ENCODE data around the gene CHRM4. TPM values are rescaled to one million over a fixed set of nuclear protein-coding genes. Genes with fewer than 3 reads are reported as not detected.
A peak's percentile ranks its signal among the peaks of the same experiment; 100 is the strongest.

CHRM4 gene
- polyA plus RNA-seq, 6 donors from 2014 or later, result 0.27 to 0.94 (median 0.34) TPM; not detected in 1

DNA sequence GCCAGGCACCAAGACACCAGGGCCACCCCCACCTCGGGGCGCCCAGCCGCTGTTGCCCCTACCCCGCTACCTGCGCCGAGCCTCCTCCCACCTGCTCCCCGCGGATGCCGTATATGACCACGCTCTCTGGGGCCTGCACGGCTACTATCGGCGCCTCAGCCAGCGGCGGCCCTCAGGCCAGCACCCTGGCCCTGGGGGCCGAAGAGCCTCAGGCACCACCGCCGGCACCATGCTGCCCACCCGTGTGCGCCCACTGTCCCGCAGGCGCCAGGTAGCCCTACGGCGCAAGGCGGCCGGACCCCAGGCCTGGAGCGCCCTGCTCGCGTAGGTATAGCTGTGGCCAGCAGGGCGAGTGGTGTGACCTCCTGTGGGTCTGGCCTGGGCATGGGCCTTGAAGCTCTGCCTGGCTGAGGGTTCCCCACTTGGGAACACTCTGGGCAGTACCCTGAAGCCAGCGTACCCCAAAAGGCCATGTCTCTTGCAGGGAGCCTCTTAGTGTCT lies 24.9 kb downstream of the CHRM4 start:
- ATAC-seq (ENCODE audit: low read depth in 2 of 2) (no peak), DNase-seq (no peak)
- Mint-ChIP-seq H3K36me3 (no peaks in the 10 kb centered on the region), H3K27ac (no peak overlapping the region), H3K4me1 (peaks cover 15 to 20% (median 18%) of the 10 kb centered on the region in 3 donors), H3K9me3 (no peaks in the 10 kb centered on the region), H3K27me3 (no peaks in the 10 kb centered on the region), H3K4me3 (no peak overlapping the region)

DNA sequence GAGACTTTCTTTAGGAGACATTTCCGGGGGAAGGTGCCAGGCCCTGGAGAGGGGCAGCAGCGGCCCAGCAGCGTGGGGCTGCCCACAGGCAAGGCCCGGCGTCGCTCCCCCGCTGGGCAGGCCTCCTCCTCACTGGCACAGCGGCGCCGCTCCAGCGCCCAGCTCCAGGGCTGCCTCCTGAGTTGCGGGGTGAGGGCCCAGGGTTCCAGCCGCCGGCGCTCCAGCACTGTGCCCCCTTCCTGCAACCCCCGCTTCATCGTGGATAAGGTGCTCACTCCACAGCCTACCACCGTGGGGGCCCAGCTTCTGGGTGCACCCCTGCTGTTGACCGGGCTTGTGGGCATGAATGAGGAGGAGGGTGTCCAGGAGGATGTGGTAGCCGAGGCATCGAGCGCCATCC lies 25.3 kb downstream of the CHRM4 start:
- H3K36me3 Mint-ChIP-seq, result no peaks in the 10 kb centered on the region
- no peak for ATAC-seq (ENCODE audit: low read depth in 2 of 2)
- H3K27me3 Mint-ChIP-seq, result no peaks in the 10 kb centered on the region
- H3K4me1 Mint-ChIP-seq, result peaks cover 18 to 25% (median 22%) of the 10 kb centered on the region in 3 donors
- DNase-seq, result no peak
- H3K27ac Mint-ChIP-seq, result no peak overlapping the region
- no peaks in the 10 kb centered on the region for H3K9me3 Mint-ChIP-seq
- no peak overlapping the region for H3K4me3 Mint-ChIP-seq

DNA sequence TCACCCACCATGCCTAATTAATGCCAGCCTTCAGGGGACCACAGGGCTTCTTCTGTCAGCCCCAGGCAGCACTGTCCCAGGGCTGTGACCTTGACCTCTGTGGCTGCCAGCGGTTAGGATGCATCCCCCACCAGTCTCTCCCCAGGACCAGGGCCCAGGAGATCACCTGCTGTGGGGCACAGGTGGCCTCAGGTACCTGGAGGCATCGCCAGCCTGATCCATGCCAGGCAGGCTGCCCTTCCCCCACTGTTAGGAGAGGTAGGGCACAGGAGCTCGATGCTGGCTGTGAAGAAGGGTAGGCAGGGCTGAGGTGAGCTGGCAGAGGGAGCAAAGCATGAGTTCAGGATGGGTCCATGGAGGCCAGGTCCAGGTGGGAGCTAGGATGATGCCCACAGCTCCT lies 26.8 kb downstream of the CHRM4 start:
- H3K4me3 Mint-ChIP-seq, result no peak overlapping the region
- peak overlapping the region in 2 of 6 donors; percentile 16 to 57 for H3K27ac Mint-ChIP-seq

DNA sequence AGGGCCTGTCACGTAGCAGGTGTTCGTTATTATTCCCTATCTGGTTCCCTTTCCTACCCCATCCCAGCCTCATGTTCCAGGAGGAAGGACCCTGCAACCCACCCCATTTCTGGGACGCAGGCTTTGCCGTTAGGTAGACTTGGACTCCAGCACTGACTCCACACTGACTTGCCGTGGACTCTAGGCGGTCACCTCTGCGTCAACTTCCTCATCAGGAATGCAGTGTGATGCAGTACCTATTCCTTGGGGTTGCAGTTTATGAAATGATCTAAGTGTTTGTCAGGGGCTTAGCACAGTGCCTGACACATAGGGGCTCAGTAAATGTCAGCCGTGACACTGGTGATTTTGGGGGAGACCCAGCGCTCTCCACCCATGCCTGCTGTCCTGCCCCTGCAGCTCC lies 27.5 kb downstream of the CHRM4 start:
- DNase-seq (no peak), ATAC-seq (ENCODE audit: low read depth in 2 of 2) (no peak)
- peak overlapping the region in 1 of 8 donors; percentile 14 for H3K4me3 Mint-ChIP-seq
- H3K36me3 Mint-ChIP-seq, result no peaks in the 10 kb centered on the region
- H3K27ac Mint-ChIP-seq, result no peak overlapping the region
- no peaks in the 10 kb centered on the region for H3K27me3 Mint-ChIP-seq
- H3K4me1 Mint-ChIP-seq, result peaks cover 24 to 30% (median 28%) of the 10 kb centered on the region in 3 donors
- H3K9me3 Mint-ChIP-seq, result no peaks in the 10 kb centered on the region

More for the DNA sequence above, 26.8 kb downstream of the CHRM4 start:
- DNase-seq (no peak), ATAC-seq (ENCODE audit: low read depth in 2 of 2) (no peak)
- Mint-ChIP-seq H3K4me1 (peaks cover 24 to 35% (median 30%) of the 10 kb centered on the region in 3 donors), H3K27me3 (no peaks in the 10 kb centered on the region), H3K36me3 (no peaks in the 10 kb centered on the region), H3K9me3 (no peaks in the 10 kb centered on the region)

DNA sequence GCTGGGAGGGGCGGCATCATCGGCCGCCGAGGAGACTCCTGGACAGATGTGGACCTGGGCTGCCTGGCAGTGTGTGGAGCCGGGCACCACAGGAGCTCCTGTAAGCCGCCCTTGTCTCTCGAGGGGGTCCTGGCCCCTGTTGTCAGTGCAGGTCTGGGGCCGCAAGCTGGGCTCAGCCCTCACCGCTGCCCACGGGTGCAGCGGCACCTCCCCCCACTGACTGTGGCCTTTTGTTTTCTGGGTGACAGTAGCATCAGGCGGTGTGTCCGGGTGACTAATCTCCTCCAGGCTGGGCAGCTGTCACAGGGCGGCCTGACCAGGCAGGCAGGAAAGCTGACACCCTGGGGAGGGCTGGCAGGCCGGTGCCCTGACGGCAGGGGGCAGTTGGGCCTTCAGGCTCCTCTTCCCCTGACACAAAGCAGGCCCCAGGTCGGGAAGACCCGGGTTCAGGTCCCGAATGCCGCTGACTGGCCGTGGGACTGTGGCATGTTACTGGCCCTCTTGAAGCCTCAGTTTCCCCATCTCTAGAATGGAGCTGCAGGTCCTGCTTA lies 28.0 kb downstream of the CHRM4 start:
- Mint-ChIP-seq H3K27me3 (no peaks in the 10 kb centered on the region), H3K9me3 (no peaks in the 10 kb centered on the region), H3K4me3 (no peak overlapping the region), H3K36me3 (no peaks in the 10 kb centered on the region), H3K4me1 (peaks cover 24 to 30% (median 28%) of the 10 kb centered on the region in 3 donors), H3K27ac (no peak overlapping the region)
- no peak for ATAC-seq (ENCODE audit: low read depth in 2 of 2)
- no peak for DNase-seq

GRCh38 chr11:46363031-46363407 lies 28.6 kb downstream of the CHRM4 start:
- peaks cover 24 to 30% (median 28%) of the 10 kb centered on the region in 3 donors for H3K4me1 Mint-ChIP-seq
- H3K36me3 Mint-ChIP-seq, result no peaks in the 10 kb centered on the region
- peak overlapping the region in 3 of 6 donors; percentile 36 to 69 (median 47) for H3K27ac Mint-ChIP-seq
- DNase-seq, result no peak
- peak overlapping the region in 3 of 8 donors; percentile 35 to 75 (median 42) for H3K4me3 Mint-ChIP-seq
- no peak for ATAC-seq (ENCODE audit: low read depth in 2 of 2)
- no peaks in the 10 kb centered on the region for H3K9me3 Mint-ChIP-seq
- no peaks in the 10 kb centered on the region for H3K27me3 Mint-ChIP-seq

GRCh38 chr11:46362156-46363030 lies 29.2 kb downstream of the CHRM4 start:
- H3K27me3 Mint-ChIP-seq, result no peaks in the 10 kb centered on the region
- DNase-seq (no peak), ATAC-seq (ENCODE audit: low read depth in 2 of 2) (no peak)
- peak overlapping the region in 6 of 8 donors; percentile 47 to 86 (median 70) for H3K4me3 Mint-ChIP-seq
- peaks cover 28 to 32% (median 28%) of the 10 kb centered on the region in 3 donors for H3K4me1 Mint-ChIP-seq
- no peaks in the 10 kb centered on the region for H3K36me3 Mint-ChIP-seq
- H3K27ac Mint-ChIP-seq, result peak overlapping the region in 1 of 6 donors; percentile 81
- H3K9me3 Mint-ChIP-seq, result no peaks in the 10 kb centered on the region

DNA sequence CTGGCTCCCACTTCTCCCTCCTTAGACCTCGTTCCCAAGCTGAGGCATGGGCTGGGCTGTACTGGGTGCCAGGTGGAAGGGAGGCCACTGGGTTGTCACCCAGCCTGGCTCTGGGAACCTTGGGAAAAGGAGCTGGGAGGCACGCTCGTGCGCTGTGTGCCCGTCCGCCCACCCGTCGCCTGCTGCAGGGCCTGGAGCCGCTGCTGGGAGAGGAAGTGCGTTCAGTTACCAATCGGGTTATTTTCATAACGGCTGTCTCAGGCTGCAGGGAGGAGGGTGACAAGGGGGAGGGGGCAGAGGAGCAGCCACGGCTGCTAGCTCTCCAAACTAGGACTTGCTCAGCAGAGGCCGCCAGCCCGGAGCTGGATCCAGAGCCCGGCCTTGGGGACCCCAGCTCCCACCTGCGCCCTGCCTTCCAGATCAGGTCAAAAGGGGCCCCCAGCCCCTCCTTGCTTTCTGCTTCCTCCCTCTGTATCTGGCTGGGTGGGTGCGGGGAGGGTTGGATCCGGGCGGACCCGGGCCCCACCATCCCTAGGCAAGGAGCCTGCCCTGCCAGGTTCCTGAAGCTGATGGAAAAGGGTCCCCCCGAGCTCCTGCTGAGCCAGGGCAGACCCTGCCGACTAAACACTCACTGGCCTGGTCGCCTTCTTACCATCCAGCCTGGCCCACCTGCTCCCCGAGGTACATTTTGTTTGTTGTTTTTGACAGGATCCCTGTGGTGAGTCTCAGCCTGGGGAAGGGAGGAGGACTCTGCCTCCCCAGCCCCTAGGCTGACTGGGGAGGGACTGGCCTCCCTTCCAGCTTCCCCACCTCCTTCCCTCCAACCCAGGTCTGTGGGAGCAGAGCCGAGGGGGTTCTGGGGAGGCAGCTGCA lies 30.1 kb downstream of the CHRM4 start:
- ATAC-seq (ENCODE audit: low read depth in 2 of 2) (peak; percentile 96 to 97), DNase-seq (peak; percentile 47)
- Mint-ChIP-seq H3K27me3 (no peaks in the 10 kb centered on the region), H3K4me1 (peaks cover 32 to 34% (median 34%) of the 10 kb centered on the region in 3 donors), H3K4me3 (peak overlapping the region; percentile 48 to 93 (median 87)), H3K36me3 (no peaks in the 10 kb centered on the region), H3K27ac (peak overlapping the region; percentile 29 to 89 (median 52)), H3K9me3 (no peaks in the 10 kb centered on the region)

GRCh38 chr11:46360878-46361277 lies 30.7 kb downstream of the CHRM4 start:
- Mint-ChIP-seq H3K36me3 (no peaks in the 10 kb centered on the region), H3K4me3 (peak overlapping the region; percentile 48 to 93 (median 87)), H3K4me1 (peaks cover 34 to 39% (median 36%) of the 10 kb centered on the region in 3 donors), H3K27me3 (no peaks in the 10 kb centered on the region), H3K27ac (peak overlapping the region in 3 of 6 donors; percentile 39 to 56 (median 56)), H3K9me3 (no peaks in the 10 kb centered on the region)
- DNase-seq (no peak), ATAC-seq (ENCODE audit: low read depth in 2 of 2) (peak; percentile 8 to 26)

GRCh38 chr11:46359953-46360352 lies 31.6 kb downstream of the CHRM4 start:
- Mint-ChIP-seq H3K4me3 (peak overlapping the region in 1 of 8 donors; percentile 40), H3K9me3 (no peaks in the 10 kb centered on the region), H3K27ac (no peak overlapping the region)

DNA sequence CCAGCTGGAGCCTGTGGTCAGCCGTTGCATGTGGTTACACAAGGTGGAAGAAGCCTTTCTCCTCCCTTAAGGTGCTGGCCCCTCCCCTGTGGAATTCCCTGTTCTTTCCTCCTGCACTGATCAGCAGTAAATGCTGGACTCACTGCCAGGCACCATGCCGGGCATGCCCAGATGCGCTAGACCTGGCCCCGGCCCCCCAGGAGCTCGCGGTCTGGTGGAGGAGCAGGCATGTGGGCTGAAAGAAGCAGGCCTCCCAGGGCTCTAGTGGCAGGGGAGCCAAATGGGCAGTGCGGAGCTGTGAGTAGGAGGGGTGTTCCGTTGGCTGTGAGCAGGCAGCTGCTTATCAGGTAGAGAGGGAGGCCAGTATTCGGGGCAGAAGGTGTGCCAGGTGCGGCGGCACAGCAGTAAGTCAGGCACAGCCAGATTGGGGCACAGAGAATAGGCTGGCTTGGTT lies 34.1 kb downstream of the CHRM4 start:
- no peaks in the 10 kb centered on the region for H3K36me3 Mint-ChIP-seq
- H3K27me3 Mint-ChIP-seq, result no peaks in the 10 kb centered on the region
- ATAC-seq (ENCODE audit: low read depth in 2 of 2) (no peak), DNase-seq (no peak)
- no peaks in the 10 kb centered on the region for H3K9me3 Mint-ChIP-seq
- H3K27ac Mint-ChIP-seq, result no peak overlapping the region
- peaks cover 28 to 43% (median 38%) of the 10 kb centered on the region in 3 donors for H3K4me1 Mint-ChIP-seq
- H3K4me3 Mint-ChIP-seq, result no peak overlapping the region

More at GRCh38 chr11:46359953-46360352, 31.6 kb downstream of the CHRM4 start:
- Mint-ChIP-seq H3K27me3 (no peaks in the 10 kb centered on the region), H3K36me3 (no peaks in the 10 kb centered on the region), H3K4me1 (peaks cover 34 to 39% (median 34%) of the 10 kb centered on the region in 3 donors)
- DNase-seq (no peak), ATAC-seq (ENCODE audit: low read depth in 2 of 2) (no peak)

DNA sequence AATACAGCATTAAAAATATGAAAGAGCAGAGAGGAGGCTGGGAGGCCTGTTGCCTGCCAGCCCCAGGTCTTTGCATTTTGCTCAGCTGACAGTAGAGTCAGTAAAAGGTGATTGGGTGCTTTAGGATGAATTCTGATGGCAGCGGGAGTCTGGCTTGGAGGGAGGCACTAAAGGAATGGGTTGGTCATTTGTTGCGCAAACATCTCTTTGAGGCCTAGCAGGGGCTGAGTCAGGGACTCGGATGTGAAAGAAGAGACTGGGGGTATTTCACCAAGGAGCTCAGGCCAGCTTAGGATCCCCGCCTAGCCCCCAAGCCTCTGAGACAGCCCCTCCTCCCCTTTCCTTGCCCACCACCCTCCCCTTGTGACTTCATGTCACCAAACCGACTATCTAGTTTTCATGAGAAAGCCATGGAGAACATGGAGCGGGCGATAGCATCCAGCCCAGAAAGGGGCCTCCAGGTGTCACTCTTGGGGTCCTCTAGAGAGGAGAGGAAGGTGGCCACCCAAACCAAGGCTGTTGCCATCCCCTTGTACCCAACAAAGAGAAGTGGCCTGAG lies 34.6 kb downstream of the CHRM4 start:
- Mint-ChIP-seq H3K4me1 (peaks cover 25 to 39% (median 36%) of the 10 kb centered on the region in 3 donors), H3K9me3 (no peaks in the 10 kb centered on the region), H3K36me3 (no peaks in the 10 kb centered on the region), H3K4me3 (no peak overlapping the region), H3K27ac (no peak overlapping the region), H3K27me3 (no peaks in the 10 kb centered on the region)
- DNase-seq (no peak), ATAC-seq (ENCODE audit: low read depth in 2 of 2) (no peak)

- Mint-ChIP-seq H3K4me1 (peaks cover 28 to 49% (median 36%) of the 10 kb centered on the region in 3 donors), H3K27ac (no peak overlapping the region)
These were observed 37.9 kb downstream of the CHRM4 start for GRCh38 chr11:46353698-46354097.

More at GRCh38 chr11:46353698-46354097, 37.9 kb downstream of the CHRM4 start:
- no peaks in the 10 kb centered on the region for H3K9me3 Mint-ChIP-seq
- H3K27me3 Mint-ChIP-seq, result no peaks in the 10 kb centered on the region
- no peak overlapping the region for H3K4me3 Mint-ChIP-seq
- DNase-seq (no peak), ATAC-seq (ENCODE audit: low read depth in 2 of 2) (no peak)
- no peaks in the 10 kb centered on the region for H3K36me3 Mint-ChIP-seq
